Mesothelial cell of epicardium (in vitro differentiated cells): Measurements from ENCODE around the gene IDE. TPM values are rescaled to one million over a fixed set of nuclear protein-coding genes. Genes with fewer than 3 reads are reported as not detected.
A peak's percentile ranks its signal among the peaks of the same experiment; 100 is the strongest.
"Not testable (repeated sequence)": the region's sequence is repeated elsewhere in the genome, so short reads cannot be mapped to it uniquely, and the experiment has no call there.

ENCODE experiments used
- DNase-seq, 2 experiments: peaks; one replicate each; pipeline ENCODE4 v3.0.0; 2021; ENCODE audit warnings: low spot score in 2 of 2; ENCODE audit not compliant: unreplicated experiment in 2 of 2
- H3K27ac Mint-ChIP-seq: 2 replicates; pipeline ENCODE4 v1.8.0; 2021; ENCODE audit warnings: mixed read lengths
- H3K27me3 Mint-ChIP-seq: 2 replicates; pipeline ENCODE4 v1.8.0; 2021; ENCODE audit warnings: low read depth, mixed read lengths
- H3K36me3 Mint-ChIP-seq: 2 replicates; pipeline ENCODE4 v1.8.0; 2021; ENCODE audit warnings: mixed read lengths
- H3K4me1 Mint-ChIP-seq: 2 replicates; pipeline ENCODE4 v1.8.0; 2021; ENCODE audit warnings: mixed read lengths
- H3K4me3 Mint-ChIP-seq: 2 replicates; pipeline ENCODE4 v1.8.0; 2021; ENCODE audit warnings: mild to moderate bottlenecking, moderate library complexity, mixed read lengths
- H3K9me3 Mint-ChIP-seq: 2 replicates; pipeline ENCODE4 v1.8.0; 2021; ENCODE audit warnings: mixed read lengths
- total RNA-seq: library from RNA; stranded (reverse); gene quantifications from 3 replicates; pipeline ENCODE4 v1.2.1, GENCODE V29; 2021
- TF ChIP-seq, protein P1 (sequence below): fragments of 200-600 bp; sonication (generic); IDR thresholded peaks from one replicate; pipeline ENCODE4 v1.5.0; 2021; ENCODE audit warnings: antibody characterized with exemption; ENCODE audit not compliant: unreplicated experiment

Gene IDE
- total RNA-seq, 1 donor from 2014 or later, result 30.3 TPM

DNA sequence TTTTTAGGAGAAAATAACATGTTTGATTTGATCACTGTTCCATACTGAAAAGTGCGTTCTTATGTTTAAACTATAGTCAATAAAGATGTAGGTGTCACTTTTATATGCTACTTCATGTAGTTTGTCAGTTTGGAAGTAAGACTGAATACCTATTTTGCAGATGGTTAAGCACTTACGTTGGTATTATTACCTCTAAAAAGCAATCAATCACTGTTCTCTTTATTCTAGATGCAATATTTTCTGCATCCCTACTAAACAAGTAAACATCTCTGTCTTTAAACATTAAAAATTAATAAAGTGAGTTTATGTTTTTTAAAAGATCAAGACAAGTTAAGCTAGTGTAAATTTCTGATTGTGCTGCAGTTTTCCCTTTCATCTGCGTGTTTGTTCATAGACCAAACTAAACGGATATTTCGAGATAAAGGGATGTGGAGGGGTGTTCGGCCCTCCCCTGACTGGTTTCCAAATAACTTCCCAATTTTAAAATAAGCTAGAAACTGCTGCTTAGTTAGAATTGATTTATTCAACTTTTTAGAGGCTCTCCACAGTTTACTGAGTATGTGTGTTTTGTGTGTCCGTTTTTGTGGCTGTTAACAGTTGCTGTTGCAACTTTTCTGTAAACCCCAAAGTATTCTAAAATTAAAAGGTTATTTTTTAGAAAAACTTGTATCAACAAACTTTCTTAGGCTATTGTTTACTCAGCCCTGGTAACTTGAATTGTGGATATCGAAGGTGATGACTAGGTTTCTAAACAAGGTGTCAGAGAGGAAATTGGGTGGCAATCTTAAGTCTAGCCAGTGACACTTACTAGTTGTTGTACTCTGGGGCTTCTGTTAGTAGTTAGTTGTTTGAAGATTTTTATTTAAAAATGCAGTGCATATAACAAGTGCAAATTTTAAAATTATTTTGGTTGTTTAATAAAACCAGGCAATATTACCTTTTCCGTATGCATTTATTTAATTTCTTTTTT lies 20.0 kb upstream of the IDE start:
- Mint-ChIP-seq H3K36me3 (peaks cover 8% of the 10 kb centered on the region), H3K9me3 (peaks cover 4% of the 10 kb centered on the region), H3K27ac (peak overlapping the region; percentile 99), H3K27me3 (no peaks in the 10 kb centered on the region), H3K4me3 (peak overlapping the region; percentile 92), H3K4me1 (peaks cover 37% of the 10 kb centered on the region)
- TF ChIP-seq, protein P1, sequence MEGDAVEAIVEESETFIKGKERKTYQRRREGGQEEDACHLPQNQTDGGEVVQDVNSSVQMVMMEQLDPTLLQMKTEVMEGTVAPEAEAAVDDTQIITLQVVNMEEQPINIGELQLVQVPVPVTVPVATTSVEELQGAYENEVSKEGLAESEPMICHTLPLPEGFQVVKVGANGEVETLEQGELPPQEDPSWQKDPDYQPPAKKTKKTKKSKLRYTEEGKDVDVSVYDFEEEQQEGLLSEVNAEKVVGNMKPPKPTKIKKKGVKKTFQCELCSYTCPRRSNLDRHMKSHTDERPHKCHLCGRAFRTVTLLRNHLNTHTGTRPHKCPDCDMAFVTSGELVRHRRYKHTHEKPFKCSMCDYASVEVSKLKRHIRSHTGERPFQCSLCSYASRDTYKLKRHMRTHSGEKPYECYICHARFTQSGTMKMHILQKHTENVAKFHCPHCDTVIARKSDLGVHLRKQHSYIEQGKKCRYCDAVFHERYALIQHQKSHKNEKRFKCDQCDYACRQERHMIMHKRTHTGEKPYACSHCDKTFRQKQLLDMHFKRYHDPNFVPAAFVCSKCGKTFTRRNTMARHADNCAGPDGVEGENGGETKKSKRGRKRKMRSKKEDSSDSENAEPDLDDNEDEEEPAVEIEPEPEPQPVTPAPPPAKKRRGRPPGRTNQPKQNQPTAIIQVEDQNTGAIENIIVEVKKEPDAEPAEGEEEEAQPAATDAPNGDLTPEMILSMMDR, result no peak
- no peak for DNase-seq

DNA sequence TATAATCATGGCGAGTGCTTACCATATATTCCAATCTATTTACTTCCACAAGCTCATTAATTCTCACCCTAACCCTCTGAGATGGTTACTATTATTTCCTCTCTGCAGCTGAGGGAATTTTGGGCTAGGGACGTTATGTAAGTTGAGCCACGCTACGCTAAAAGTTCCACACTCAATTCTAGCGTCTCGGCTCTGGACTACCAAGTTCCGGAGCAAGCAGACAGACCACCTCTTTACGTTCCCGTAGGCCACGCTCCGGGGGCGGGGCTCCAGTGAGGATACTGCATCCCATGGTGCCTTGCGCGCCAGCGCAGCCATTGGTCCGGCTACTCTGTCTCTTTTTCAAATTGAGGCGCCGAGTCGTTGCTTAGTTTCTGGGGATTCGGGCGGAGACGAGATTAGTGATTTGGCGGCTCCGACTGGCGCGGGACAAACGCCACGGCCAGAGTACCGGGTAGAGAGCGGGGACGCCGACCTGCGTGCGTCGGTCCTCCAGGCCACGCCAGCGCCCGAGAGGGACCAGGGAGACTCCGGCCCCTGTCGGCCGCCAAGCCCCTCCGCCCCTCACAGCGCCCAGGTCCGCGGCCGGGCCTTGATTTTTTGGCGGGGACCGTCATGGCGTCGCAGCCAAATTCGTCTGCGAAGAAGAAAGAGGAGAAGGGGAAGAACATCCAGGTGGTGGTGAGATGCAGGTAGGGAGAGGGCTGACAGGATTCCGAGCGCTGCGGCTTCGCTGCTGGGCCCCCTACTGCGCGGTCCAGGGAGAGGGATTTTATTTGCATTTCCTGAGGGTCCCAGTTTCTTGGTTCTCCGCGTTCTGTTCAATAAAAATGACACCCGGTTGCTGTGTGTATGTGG lies 19.1 kb upstream of the IDE start, which contains the start of gene KIF11:
Gene KIF11 (plus strand): TSS at position 370 of the 858 bp plus-strand sequence. CDS start 246 bp downstream, at position 616.
- peak within 1 kb of the TSS; percentile 99 for H3K27ac Mint-ChIP-seq
- peak within 1 kb of the TSS; percentile 92 for H3K4me3 Mint-ChIP-seq
- DNase-seq, result peak; percentile 89 to 95
- H3K36me3 Mint-ChIP-seq, result peaks cover 2% of the 10 kb centered on the region
- no peaks in the 10 kb centered on the region for H3K27me3 Mint-ChIP-seq
- H3K4me1 Mint-ChIP-seq, result peaks cover 37% of the 10 kb centered on the region
- no peaks in the 10 kb centered on the region for H3K9me3 Mint-ChIP-seq
- TF ChIP-seq, protein P1, result no peak

DNA sequence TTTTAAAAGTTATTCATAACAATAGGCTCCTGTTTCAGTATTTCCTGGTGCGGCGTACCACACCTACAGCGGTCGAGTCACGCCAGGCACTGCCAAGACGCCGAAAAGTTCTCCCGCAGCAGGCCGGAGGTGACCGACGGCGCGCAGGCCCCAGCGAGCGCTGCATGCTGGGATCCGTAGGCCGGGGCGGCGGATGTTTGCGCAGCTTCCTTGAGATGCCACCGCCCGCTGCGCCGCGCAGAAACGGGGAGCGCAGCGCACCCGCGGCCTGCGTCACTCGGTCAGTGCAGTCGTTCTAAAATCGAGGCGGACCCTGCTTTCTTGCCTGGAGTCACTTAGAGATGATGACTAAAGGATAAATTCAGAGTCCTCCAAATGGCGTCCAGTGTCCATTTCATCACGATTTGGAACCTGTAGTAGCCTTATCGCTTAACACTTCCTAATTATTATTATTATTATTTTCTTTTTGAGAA lies 17.7 kb upstream of the IDE start:
- Mint-ChIP-seq H3K27ac (peak overlapping the region; percentile 99), H3K4me1 (peaks cover 37% of the 10 kb centered on the region), H3K9me3 (no peaks in the 10 kb centered on the region), H3K4me3 (peak overlapping the region; percentile 92), H3K27me3 (no peaks in the 10 kb centered on the region), H3K36me3 (no peaks in the 10 kb centered on the region)
- peak; percentile 64 to 85 for DNase-seq
- TF ChIP-seq, protein P1, result no peak

GRCh38 chr10:92590623-92591549 lies 17.0 kb upstream of the IDE start:
- Mint-ChIP-seq H3K27me3 (no peaks in the 10 kb centered on the region), H3K9me3 (no peaks in the 10 kb centered on the region), H3K27ac (peak overlapping the region; percentile 99), H3K36me3 (no peaks in the 10 kb centered on the region), H3K4me1 (peaks cover 37% of the 10 kb centered on the region), H3K4me3 (peak overlapping the region; percentile 92)
- TF ChIP-seq, protein P1, result no peak
- DNase-seq, result peak in 1 of 2 experiments; percentile 43

DNA sequence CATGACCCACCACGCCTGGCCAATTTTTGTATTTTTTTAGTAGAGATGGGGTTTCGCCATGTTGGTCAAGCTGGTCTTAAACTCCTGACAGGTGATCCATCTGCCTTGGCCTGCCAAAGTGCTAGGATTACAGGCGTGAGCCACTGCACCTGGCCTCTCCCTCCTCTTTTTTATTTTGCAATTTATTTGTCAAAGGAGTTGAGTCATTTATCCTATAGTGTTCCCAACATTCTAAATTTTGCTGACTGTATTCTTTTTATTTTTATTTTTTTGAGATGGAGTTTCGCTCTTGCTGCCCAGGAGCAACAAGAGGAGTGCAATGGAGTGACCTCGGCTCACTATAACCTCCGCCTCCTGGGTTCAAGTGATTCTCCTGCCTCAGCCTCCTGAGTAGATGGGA lies 8.5 kb upstream of the IDE start:
- not testable (repeated sequence) for H3K36me3 Mint-ChIP-seq, H3K27ac Mint-ChIP-seq, H3K9me3 Mint-ChIP-seq, H3K4me1 Mint-ChIP-seq, DNase-seq, H3K27me3 Mint-ChIP-seq, H3K4me3 Mint-ChIP-seq
